NCI-H1048 (cell line): ENCODE data around the gene KDM5D.

ENCODE experiments used
- DNase-seq: peaks from one replicate; lab custom pipeline; 2025; lab: John Stamatoyannopoulos, UW

Gene KDM5D

DNA sequence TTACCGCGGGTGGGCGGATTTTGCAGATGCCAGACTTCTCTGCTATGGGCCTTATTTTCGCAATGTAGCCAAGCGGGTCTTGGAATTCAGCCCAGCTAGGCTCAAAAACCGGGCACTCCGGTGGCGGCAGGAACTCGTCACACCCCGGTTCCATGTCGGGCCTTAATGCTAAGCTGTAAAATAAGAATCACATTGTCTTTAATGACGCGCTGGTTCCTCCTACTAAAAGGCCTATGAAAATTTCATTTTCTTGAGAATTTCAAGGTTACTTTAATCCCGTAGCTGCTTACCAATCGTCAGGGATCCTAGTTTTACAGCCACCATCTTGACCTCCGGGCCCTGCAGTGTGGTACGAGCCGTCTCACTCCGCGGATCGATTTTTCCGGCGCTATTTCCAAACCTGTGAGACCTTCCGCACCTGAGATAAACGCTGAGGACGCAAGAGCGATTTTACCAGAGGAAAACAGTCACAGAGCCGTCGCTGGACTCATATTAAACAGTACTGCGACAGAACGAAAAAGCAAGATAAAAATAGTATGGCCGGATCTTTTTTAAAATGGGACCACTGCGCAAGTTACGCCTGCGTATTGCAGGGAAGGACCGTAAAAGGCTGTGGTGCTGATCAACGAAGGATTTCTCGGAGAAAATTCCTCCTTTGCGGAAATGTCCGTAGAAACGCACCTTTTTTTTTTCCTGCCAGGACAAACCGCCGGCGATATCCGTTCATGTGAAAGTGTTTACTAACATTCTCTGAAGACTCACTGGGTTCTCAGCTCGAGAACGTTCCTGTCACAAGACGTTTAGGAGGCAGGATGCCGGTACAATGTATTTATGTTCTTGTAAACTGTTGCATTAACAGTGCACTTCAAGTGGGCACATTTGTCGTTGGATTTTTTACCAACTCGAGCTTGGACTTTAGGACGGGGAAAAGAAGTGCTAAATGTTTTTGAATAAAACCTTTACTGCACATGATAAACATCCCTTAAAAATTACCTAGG is at the start of gene KDM5D:
TSS of gene KDM5D (minus strand) at position 346 of the 998 bp plus-strand sequence. CDS start at position 154, 192 bp downstream.
- no peak for DNase-seq

DNA sequence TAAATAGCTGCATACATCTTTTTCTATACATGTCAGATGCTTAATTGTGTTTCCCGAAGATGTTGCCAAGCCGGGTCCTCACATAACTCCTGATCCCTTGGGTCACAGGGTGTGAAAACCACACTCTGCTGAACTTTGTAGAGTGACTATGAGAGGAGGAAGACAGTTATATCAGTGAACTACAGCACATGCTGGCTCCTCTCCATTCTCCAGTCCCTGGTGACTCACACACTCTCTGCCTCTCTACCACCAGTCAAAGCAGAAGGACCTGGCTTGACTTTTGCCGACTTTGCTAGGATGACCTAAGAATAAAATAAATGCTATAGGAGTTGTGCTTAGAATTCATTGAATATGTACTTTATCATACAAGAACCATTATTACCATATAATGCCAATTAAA is 23.8 kb upstream of the KDM5D start:
- no peak for DNase-seq

- no peak for DNase-seq
These were observed 1.2 kb downstream of the KDM5D start for GRCh38 chrY:19743331-19743730.

GRCh38 chrY:19742153-19742552 is 2.4 kb downstream of the KDM5D start:
- no peak for DNase-seq

DNA sequence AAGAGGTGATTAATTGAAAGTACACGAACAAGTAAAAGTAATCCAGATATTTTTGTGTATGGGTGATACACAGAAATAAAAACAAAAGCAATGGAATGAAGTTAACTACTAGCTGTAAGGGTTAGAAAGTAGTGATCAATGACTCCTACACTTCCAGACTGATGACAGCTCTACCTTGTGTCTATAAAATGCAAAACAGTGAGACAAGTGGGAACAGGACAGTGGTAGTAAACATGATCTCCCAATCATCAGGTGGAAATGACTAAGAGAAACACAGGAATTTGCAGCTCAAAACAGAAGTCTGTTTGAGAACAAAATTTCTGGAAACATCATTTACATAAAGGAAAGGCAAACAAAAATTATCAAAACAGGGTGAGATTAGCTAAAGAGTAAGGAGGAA is 10.1 kb downstream of the KDM5D start:
- DNase-seq: no peak

- no peak for DNase-seq
These were observed 26.6 kb downstream of the KDM5D start for GRCh38 chrY:19717950-19718349.

- no peak for DNase-seq
These were observed 27.4 kb downstream of the KDM5D start for GRCh38 chrY:19717146-19717545.

GRCh38 chrY:19715226-19715625 is 29.3 kb downstream of the KDM5D start:
- DNase-seq: no peak

- DNase-seq: no peak
These were observed 31.1 kb downstream of the KDM5D start for GRCh38 chrY:19713430-19713829.

GRCh38 chrY:19706273-19706672 is 38.3 kb downstream of the KDM5D start:
- no peak for DNase-seq

GRCh38 chrY:19698495-19698894 is 46.0 kb downstream of the KDM5D start:
- DNase-seq: no peak

DNA sequence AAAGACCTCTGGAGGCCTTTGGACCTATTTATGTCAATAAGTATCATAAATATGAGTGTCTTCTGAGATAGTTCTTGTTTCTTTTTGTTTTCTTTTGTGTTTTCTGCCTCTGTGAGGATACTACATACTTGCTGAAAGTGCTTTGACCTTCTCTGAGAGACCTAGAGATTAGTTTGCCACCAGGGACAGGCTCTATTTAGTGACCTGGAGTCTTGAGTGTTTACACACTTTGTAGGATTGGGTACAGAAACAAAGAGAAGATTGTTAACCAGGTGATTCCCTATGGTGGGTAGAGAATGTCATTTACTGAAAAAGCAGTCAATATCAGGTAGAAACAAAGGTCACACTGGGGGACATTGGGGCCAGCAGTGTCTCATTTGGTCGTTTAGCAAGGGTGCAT is 63.7 kb downstream of the KDM5D start:
- DNase-seq: no peak
